Spleen (tissue), 7 donors: ENCODE data around the gene TLCD3B.

ENCODE experiments used
- POLR2A ChIP-seq, 3 donors: fragments of 450-650 bp; IDR thresholded peaks; one replicate each; pipeline ENCODE4 v1.5.1; 2017; ENCODE audit warnings: antibody characterized with exemption in 3 of 3, mild to moderate bottlenecking in 1 of 3
- POLR2AphosphoS5 ChIP-seq, 3 donors: sonication (generic); formaldehyde crosslinking; IDR thresholded peaks; one replicate each; pipeline ENCODE4 v1.5.1; 2017; ENCODE audit warnings: antibody characterized with exemption in 3 of 3
- TF ChIP-seq, protein P1 (sequence below), 11 experiments: fragments of 200-600 bp in 7 of 11; fragments of 450-650 bp in 4 of 11; sonication (generic) in 4 of 11; IDR thresholded peaks in 8 of 11; conservative IDR thresholded peaks in 3 of 11; 1 replicate in 7 of 11; 2 replicates in 4 of 11; pipeline versions ENCODE4 v1.4.0 to v1.8.0; 2016 to 2021; ENCODE audit warnings: antibody characterized with exemption in 11 of 11, inconsistent platforms in 4 of 11, mild to moderate bottlenecking in 1 of 11
- donor health status: DM: no; HTN: no; CAD: no; lungs with moderate emphysema.
- donor health status: DM: no; HTN: no; CAD: no.
- donor health status: DM: no; HTN: no; CAD: no.

DNA sequence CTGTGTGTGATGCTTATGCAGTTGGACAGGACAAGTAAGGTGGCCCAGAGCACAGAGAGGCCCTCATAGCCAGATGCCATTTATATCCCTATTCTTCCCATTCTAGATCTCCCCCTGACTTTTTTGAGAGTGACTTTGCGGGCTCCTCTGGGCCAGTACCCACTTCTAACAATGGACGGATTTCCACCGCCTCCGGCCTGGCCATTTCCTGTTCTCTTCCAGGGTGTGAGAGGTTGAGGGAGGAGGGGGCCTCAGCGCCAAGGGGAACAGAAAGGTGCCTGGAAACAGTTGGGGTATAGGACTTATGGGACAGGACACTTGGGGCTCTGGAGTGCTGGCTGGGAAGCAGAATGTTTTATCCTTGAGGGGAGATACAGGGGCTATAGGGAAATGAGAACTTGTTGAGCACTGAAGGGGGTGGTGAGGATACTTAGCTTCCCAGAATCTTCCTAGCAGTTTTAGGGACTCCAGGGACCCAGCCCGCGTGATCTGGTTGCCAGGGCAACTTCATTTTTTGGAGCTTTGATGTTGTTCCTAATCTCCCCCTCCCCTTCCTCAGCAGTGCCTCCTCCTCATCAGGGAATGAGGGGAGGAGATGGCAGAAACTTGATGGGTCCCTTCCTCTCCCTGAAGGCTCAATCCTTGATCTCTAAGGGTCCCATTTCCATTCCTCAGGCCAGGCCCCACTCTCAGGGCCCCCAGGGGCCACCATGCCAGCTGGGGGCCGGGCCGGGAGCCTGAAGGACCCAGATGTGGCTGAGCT lies 53.8 kb downstream of the TLCD3B start:
- TF ChIP-seq, protein P1, sequence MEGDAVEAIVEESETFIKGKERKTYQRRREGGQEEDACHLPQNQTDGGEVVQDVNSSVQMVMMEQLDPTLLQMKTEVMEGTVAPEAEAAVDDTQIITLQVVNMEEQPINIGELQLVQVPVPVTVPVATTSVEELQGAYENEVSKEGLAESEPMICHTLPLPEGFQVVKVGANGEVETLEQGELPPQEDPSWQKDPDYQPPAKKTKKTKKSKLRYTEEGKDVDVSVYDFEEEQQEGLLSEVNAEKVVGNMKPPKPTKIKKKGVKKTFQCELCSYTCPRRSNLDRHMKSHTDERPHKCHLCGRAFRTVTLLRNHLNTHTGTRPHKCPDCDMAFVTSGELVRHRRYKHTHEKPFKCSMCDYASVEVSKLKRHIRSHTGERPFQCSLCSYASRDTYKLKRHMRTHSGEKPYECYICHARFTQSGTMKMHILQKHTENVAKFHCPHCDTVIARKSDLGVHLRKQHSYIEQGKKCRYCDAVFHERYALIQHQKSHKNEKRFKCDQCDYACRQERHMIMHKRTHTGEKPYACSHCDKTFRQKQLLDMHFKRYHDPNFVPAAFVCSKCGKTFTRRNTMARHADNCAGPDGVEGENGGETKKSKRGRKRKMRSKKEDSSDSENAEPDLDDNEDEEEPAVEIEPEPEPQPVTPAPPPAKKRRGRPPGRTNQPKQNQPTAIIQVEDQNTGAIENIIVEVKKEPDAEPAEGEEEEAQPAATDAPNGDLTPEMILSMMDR (IDR thresholded peaks at IDR 0.05 in 8 of 11, conservative IDR thresholded peaks at IDR 0.05 in 3 of 11): no peak
- TF ChIP-seq POLR2A (IDR thresholded peaks at IDR 0.05): no peak
- TF ChIP-seq POLR2AphosphoS5 (IDR thresholded peaks at IDR 0.05): peak in 2 of 3 donors; percentile 52 to 57
